ENCODE measurements around the gene RTTN. TPM values are rescaled to one million over a fixed set of nuclear protein-coding genes. Genes with fewer than 3 reads are reported as not detected.

The RTTN gene
- polyA plus RNA-seq, 1 donor (not counting 4 experiments of a cell fraction or from before 2014, with no cell fraction given), result 77.3 TPM

- Histone ChIP-seq H4K20me1 (ENCODE audit: control insufficient read depth, extremely low read depth, insufficient read depth, low read length) (no peaks in the 10 kb centered on the region), H3K9me3 (ENCODE audit: control insufficient read depth, low read depth, low read length) (no peaks in the 10 kb centered on the region), H3K4me1 (ENCODE audit: control insufficient read depth, extremely low read depth, insufficient read depth, low read length) (peaks cover 43% of the 10 kb centered on the region), H3K27ac (ENCODE audit: control insufficient read depth, insufficient read depth, low read length) (no peak overlapping the region), H3K9ac (ENCODE audit: control insufficient read depth, extremely low read depth, insufficient read depth, low read length) (no peak overlapping the region), H3K79me2 (ENCODE audit: control insufficient read depth, insufficient read depth, low read length) (peaks cover 93% of the 10 kb centered on the region), H2AFZ (ENCODE audit: control insufficient read depth, low read length) (no peak overlapping the region), H3K36me3 (ENCODE audit: control insufficient read depth in 2 of 2, extremely low read depth in 1 of 2, insufficient read depth in 2 of 2, low read length in 2 of 2) (peaks cover 0 to 30% of the 10 kb centered on the region in 2 experiments), H3K9me1 (ENCODE audit: control insufficient read depth, extremely low read depth, insufficient read depth, low read length) (no peaks in the 10 kb centered on the region), H3K27me3 (ENCODE audit: control insufficient read depth, extremely low read depth, insufficient read depth, low read length) (no peaks in the 10 kb centered on the region), H3K4me2 (ENCODE audit: control insufficient read depth, extremely low read depth, insufficient read depth, low read depth, low read length) (peak overlapping the region; percentile 18), H3K4me3 (ENCODE audit: control insufficient read depth in 2 of 3, extremely low read depth in 1 of 3, insufficient read depth in 2 of 3, low read depth in 1 of 3, low read length in 3 of 3) (no peak overlapping the region)
- dilution Hi-C loops (cut with MboI; ENCODE audit: extremely low pct_ligation_motif_present, low sequenced_read_pairs), result no loop called here
- TF ChIP-seq EZH2 (IDR thresholded peaks at IDR 0.05; ENCODE audit: low read length) (no peak), CTCF (optimal IDR thresholded peaks at IDR 0.05 in 1 of 3, IDR thresholded peaks at IDR 0.05 in 1 of 3, conservative IDR thresholded peaks at IDR 0.05 in 1 of 3; ENCODE audit: extremely low read depth in 1 of 3, insufficient read depth in 2 of 3, low read length in 3 of 3) (no peak)
- FAIRE-seq (no peak), DNase-seq (ENCODE audit: low read depth, low spot score) (no peak)
Observed at GRCh38 chr18:70041459-70042050, 163.9 kb downstream of the RTTN start.

- peaks cover 0 to 30% of the 10 kb centered on the region in 2 experiments for H3K36me3 ChIP-seq (ENCODE audit: control insufficient read depth in 2 of 2, extremely low read depth in 1 of 2, insufficient read depth in 2 of 2, low read length in 2 of 2)
- TF ChIP-seq EZH2 (IDR thresholded peaks at IDR 0.05; ENCODE audit: low read length), result no peak
- TF ChIP-seq CTCF (optimal IDR thresholded peaks at IDR 0.05 in 1 of 3, IDR thresholded peaks at IDR 0.05 in 1 of 3, conservative IDR thresholded peaks at IDR 0.05 in 1 of 3; ENCODE audit: extremely low read depth in 1 of 3, insufficient read depth in 2 of 3, low read length in 3 of 3), result no peak
- H3K4me1 ChIP-seq (ENCODE audit: control insufficient read depth, extremely low read depth, insufficient read depth, low read length), result peaks cover 30% of the 10 kb centered on the region
- no peaks in the 10 kb centered on the region for H3K9me3 ChIP-seq (ENCODE audit: control insufficient read depth, low read depth, low read length)
- dilution Hi-C loops (cut with MboI; ENCODE audit: extremely low pct_ligation_motif_present, low sequenced_read_pairs), result no loop called here
- no peak overlapping the region for H3K9ac ChIP-seq (ENCODE audit: control insufficient read depth, extremely low read depth, insufficient read depth, low read length)
- H3K27ac ChIP-seq (ENCODE audit: control insufficient read depth, insufficient read depth, low read length), result no peak overlapping the region
- H3K79me2 ChIP-seq (ENCODE audit: control insufficient read depth, insufficient read depth, low read length), result peaks cover 100% of the 10 kb centered on the region
- no peak overlapping the region for H3K4me3 ChIP-seq (ENCODE audit: control insufficient read depth in 2 of 3, extremely low read depth in 1 of 3, insufficient read depth in 2 of 3, low read depth in 1 of 3, low read length in 3 of 3)
- peaks cover 4% of the 10 kb centered on the region for H4K20me1 ChIP-seq (ENCODE audit: control insufficient read depth, extremely low read depth, insufficient read depth, low read length)
- H3K27me3 ChIP-seq (ENCODE audit: control insufficient read depth, extremely low read depth, insufficient read depth, low read length), result no peaks in the 10 kb centered on the region
- H3K9me1 ChIP-seq (ENCODE audit: control insufficient read depth, extremely low read depth, insufficient read depth, low read length), result no peaks in the 10 kb centered on the region
- no peak overlapping the region for H3K4me2 ChIP-seq (ENCODE audit: control insufficient read depth, extremely low read depth, insufficient read depth, low read depth, low read length)
- DNase-seq (ENCODE audit: low read depth, low spot score), result no peak
- H2AFZ ChIP-seq (ENCODE audit: control insufficient read depth, low read length), result no peak overlapping the region
- no peak for FAIRE-seq
Observed at GRCh38 chr18:70039186-70039585, 166.3 kb downstream of the RTTN start.

All from keratinocyte (primary cell).